Calu3 (cell line): ENCODE measurements around the gene FUZ. TPM values are rescaled to one million over a fixed set of nuclear protein-coding genes. Genes with fewer than 3 reads are reported as not detected.

Experiments used
- BruUV-seq: library from RNA; stranded (reverse); fragments of 400-500 nt; replicated peaks from 2 replicates; lab custom pipeline; 2021; lab: Mats Ljungman, UMichigan
- CTCF ChIA-PET: fragments of 300-600 bp; sonication (Branson Sonifier 250); formaldehyde crosslinking; loops from one replicate; lab custom pipeline; 2022; ENCODE audit warnings: antibody characterized with exemption; lab: Charles Lee
- DNase-seq: peaks from one replicate; pipeline ENCODE4 v3.0.0; 2022
- H3K27ac Mint-ChIP-seq: one replicate; pipeline ENCODE4 v1.8.0; 2022; ENCODE audit warnings: mixed read lengths; ENCODE audit not compliant: unreplicated experiment
- H3K27me3 Mint-ChIP-seq: one replicate; pipeline ENCODE4 v1.8.0; 2022; ENCODE audit warnings: mixed read lengths; ENCODE audit not compliant: unreplicated experiment
- H3K36me3 Mint-ChIP-seq: one replicate; pipeline ENCODE4 v1.8.0; 2022; ENCODE audit warnings: mild to moderate bottlenecking, moderate library complexity, mixed read lengths; ENCODE audit not compliant: insufficient read depth, unreplicated experiment
- H3K4me1 Mint-ChIP-seq: one replicate; pipeline ENCODE4 v1.8.0; 2022; ENCODE audit warnings: mild to moderate bottlenecking, low read depth, mixed read lengths; ENCODE audit not compliant: unreplicated experiment
- H3K4me3 Mint-ChIP-seq: one replicate; pipeline ENCODE4 v1.8.0; 2022; ENCODE audit warnings: mild to moderate bottlenecking, low read depth, moderate library complexity, mixed read lengths; ENCODE audit not compliant: unreplicated experiment
- H3K9me3 Mint-ChIP-seq: one replicate; pipeline ENCODE4 v1.8.0; 2022; ENCODE audit warnings: low read depth, mixed read lengths; ENCODE audit not compliant: unreplicated experiment
- CTCF ChIP-seq: fragments of 200-600 bp; IDR thresholded peaks from one replicate; pipeline ENCODE4 v1.8.0; 2022; ENCODE audit warnings: antibody characterized with exemption; ENCODE audit not compliant: unreplicated experiment
- intact Hi-C: fragments of 100-400 bp; cut with micrococcal nuclease; formaldehyde crosslinking; loops from one replicate; pipeline ENCODE4 v1.10.0; 2022; ENCODE audit not compliant: unreplicated experiment
- total RNA-seq: library from RNA; stranded (reverse); gene quantifications from 2 replicates; pipeline ENCODE4 v1.2.3, GENCODE V29; 2022

FUZ gene
- total RNA-seq, 1 experiment from 2014 or later: 12.2 TPM

GRCh38 chr19:49791776-49792445 lies 21.2 kb downstream of the FUZ start:
- Mint-ChIP-seq H3K4me1 (no peaks in the 10 kb centered on the region), H3K27me3 (no peaks in the 10 kb centered on the region), H3K4me3 (no peak overlapping the region), H3K36me3 (peaks cover 26% of the 10 kb centered on the region), H3K9me3 (no peaks in the 10 kb centered on the region), H3K27ac (no peak overlapping the region)
- CTCF ChIA-PET: no interaction called here
- DNase-seq: no peak
- TF ChIP-seq CTCF: no peak
- no TSS peak for BruUV-seq
- intact Hi-C loops: no loop called here

GRCh38 chr19:49790866-49791265 lies 22.2 kb downstream of the FUZ start:
- peaks cover 32% of the 10 kb centered on the region for H3K36me3 Mint-ChIP-seq
- CTCF ChIA-PET: no interaction called here
- no peak for TF ChIP-seq CTCF
- no peak for DNase-seq
- H3K27me3 Mint-ChIP-seq: no peaks in the 10 kb centered on the region
- intact Hi-C loops: no loop called here
- H3K4me3 Mint-ChIP-seq: no peak overlapping the region
- no peaks in the 10 kb centered on the region for H3K9me3 Mint-ChIP-seq
- no TSS peak for BruUV-seq
- H3K4me1 Mint-ChIP-seq: peaks cover 9% of the 10 kb centered on the region
- H3K27ac Mint-ChIP-seq: no peak overlapping the region

- intact Hi-C loops: no loop called here
- no TSS peak for BruUV-seq
- no peak overlapping the region for H3K4me3 Mint-ChIP-seq
- no peak overlapping the region for H3K27ac Mint-ChIP-seq
- DNase-seq: no peak
- CTCF ChIA-PET: interaction anchor here (0.7 kb wide), 1 partner anchor 1993 kb away, joined by 4 read pairs; no protein-coding TSS in a partner anchor
- peaks cover 23% of the 10 kb centered on the region for H3K36me3 Mint-ChIP-seq
- no peaks in the 10 kb centered on the region for H3K27me3 Mint-ChIP-seq
- no peak for TF ChIP-seq CTCF
- peaks cover 9% of the 10 kb centered on the region for H3K4me1 Mint-ChIP-seq
- H3K9me3 Mint-ChIP-seq: no peaks in the 10 kb centered on the region
Measured at GRCh38 chr19:49788857-49789256, 24.2 kb downstream of the FUZ start.

GRCh38 chr19:49787746-49788145 lies 25.3 kb downstream of the FUZ start:
- no peak for DNase-seq
- CTCF ChIA-PET: no interaction called here
- no peak overlapping the region for H3K27ac Mint-ChIP-seq
- BruUV-seq: no TSS peak
- H3K4me1 Mint-ChIP-seq: peaks cover 9% of the 10 kb centered on the region
- no peaks in the 10 kb centered on the region for H3K9me3 Mint-ChIP-seq
- H3K36me3 Mint-ChIP-seq: peaks cover 32% of the 10 kb centered on the region
- no peak overlapping the region for H3K4me3 Mint-ChIP-seq
- no peaks in the 10 kb centered on the region for H3K27me3 Mint-ChIP-seq
- intact Hi-C loops: no loop called here
- TF ChIP-seq CTCF: no peak
